SKM-1 treated with dmso at 0.1 percent for 144 hours (cell line): ENCODE data around the gene SACS.
"Not testable (repeated sequence)": the region's sequence is repeated elsewhere in the genome, so short reads cannot be mapped to it uniquely, and the experiment has no call there.

Experiments
- DNase-seq: peaks from one replicate; lab custom pipeline; 2025; ENCODE audit not compliant: unreplicated experiment; lab: John Stamatoyannopoulos, UW

SACS gene

GRCh38 chr13:23418776-23419683, 14.5 kb downstream of the SACS start:
- no peak for DNase-seq

- DNase-seq: no peak
Observed at GRCh38 chr13:23414682-23415081, 18.8 kb downstream of the SACS start.

GRCh38 chr13:23411706-23412105, 21.8 kb downstream of the SACS start:
- no peak for DNase-seq

GRCh38 chr13:23411220-23411619, 22.3 kb downstream of the SACS start:
- DNase-seq: no peak

- DNase-seq: no peak
Observed at GRCh38 chr13:23408026-23408425, 25.5 kb downstream of the SACS start.

GRCh38 chr13:23401156-23401555, 32.3 kb downstream of the SACS start:
- not testable (repeated sequence) for DNase-seq

- DNase-seq: peak; percentile 43
Observed at GRCh38 chr13:23399347-23399746, 34.2 kb downstream of the SACS start.

- DNase-seq: no peak
Observed at GRCh38 chr13:23394821-23395220, 38.7 kb downstream of the SACS start.

GRCh38 chr13:23392925-23393645, 40.4 kb downstream of the SACS start:
- no peak for DNase-seq

GRCh38 chr13:23392313-23392712, 41.2 kb downstream of the SACS start:
- DNase-seq: no peak

- no peak for DNase-seq
Observed at GRCh38 chr13:23391752-23392151, 41.8 kb downstream of the SACS start.

GRCh38 chr13:23386533-23386932, 47.0 kb downstream of the SACS start:
- DNase-seq: no peak

GRCh38 chr13:23385931-23386330, 47.6 kb downstream of the SACS start:
- DNase-seq: no peak

GRCh38 chr13:23384111-23384510, 49.4 kb downstream of the SACS start:
- DNase-seq: no peak

- DNase-seq: no peak
Observed at GRCh38 chr13:23383151-23383550, 50.4 kb downstream of the SACS start.

GRCh38 chr13:23381866-23382265, 51.6 kb downstream of the SACS start:
- no peak for DNase-seq

- no peak for DNase-seq
Observed at GRCh38 chr13:23380534-23380933, 53.0 kb downstream of the SACS start.

- DNase-seq: peak; percentile 39
Observed at GRCh38 chr13:23377983-23378632, 55.4 kb downstream of the SACS start.

- no peak for DNase-seq
Observed at GRCh38 chr13:23377579-23377978, 55.9 kb downstream of the SACS start.

- DNase-seq: peak; percentile 95
Observed at GRCh38 chr13:23375001-23375971, 58.2 kb downstream of the SACS start.
